Astrocyte (in vitro differentiated cells and primary cell): ENCODE measurements around the gene ASPSCR1. TPM values are rescaled to one million over a fixed set of nuclear protein-coding genes. Genes with fewer than 3 reads are reported as not detected.

ENCODE experiments used
- DNase-seq: peaks from one replicate; pipeline ENCODE4 v3.0.0-alpha.2; 2010; ENCODE audit warnings: low read depth
- FAIRE-seq: peaks from 2 replicates; lab custom pipeline; 2011; peaks lifted over from hg19 to GRCh38; lab: Jason Lieb, UNC
- H2AFZ ChIP-seq: 2 replicates; pipeline ENCODE4 v1.6.0; 2012; ENCODE audit warnings: low read depth, low read length, inconsistent platforms
- H3K27ac ChIP-seq: 2 replicates; pipeline ENCODE4 v1.5.1; 2011; ENCODE audit warnings: low read depth, low read length, inconsistent platforms
- H3K27me3 ChIP-seq: 2 replicates; pipeline ENCODE4 v1.6.0; 2011; ENCODE audit warnings: low read length, inconsistent platforms; ENCODE audit not compliant: insufficient read depth
- H3K36me3 ChIP-seq: 2 replicates; pipeline ENCODE4 v1.5.1; 2011; ENCODE audit warnings: low read length, inconsistent platforms; ENCODE audit not compliant: insufficient read depth
- H3K4me1 ChIP-seq: 2 replicates; pipeline ENCODE4 v1.5.1; 2011; ENCODE audit warnings: low read length, inconsistent platforms; ENCODE audit not compliant: insufficient read depth
- H3K4me2 ChIP-seq: 2 replicates; pipeline ENCODE4 v1.6.0; 2012; ENCODE audit warnings: low read length, inconsistent platforms
- H3K4me3 ChIP-seq: 2 replicates; pipeline ENCODE4 v1.5.1; 2011; ENCODE audit warnings: low read depth, mild to moderate bottlenecking, low read length, inconsistent platforms; ENCODE audit not compliant: insufficient read depth
- H3K79me2 ChIP-seq: 2 replicates; pipeline ENCODE4 v1.6.0; 2012; ENCODE audit warnings: mild to moderate bottlenecking, low read length, inconsistent platforms; ENCODE audit not compliant: insufficient read depth
- H3K9ac ChIP-seq: 2 replicates; pipeline ENCODE4 v1.6.0; 2012; ENCODE audit warnings: mild to moderate bottlenecking, low read length, inconsistent platforms
- H3K9me3 ChIP-seq: 2 replicates; pipeline ENCODE4 v1.5.1; 2012; ENCODE audit warnings: low read depth, mild to moderate bottlenecking, low read length, inconsistent platforms; ENCODE audit not compliant: insufficient read depth
- H4K20me1 ChIP-seq: 2 replicates; pipeline ENCODE4 v1.6.0; 2012; ENCODE audit warnings: low read length, inconsistent platforms; ENCODE audit not compliant: insufficient read depth
- H3K27ac Mint-ChIP-seq: one replicate; pipeline ENCODE4 v1.8.0; 2021; ENCODE audit warnings: mild to moderate bottlenecking, mixed read lengths; ENCODE audit not compliant: unreplicated experiment
- H3K27me3 Mint-ChIP-seq: one replicate; pipeline ENCODE4 v1.8.0; 2021; ENCODE audit warnings: low read depth, mixed read lengths; ENCODE audit not compliant: unreplicated experiment
- H3K36me3 Mint-ChIP-seq: one replicate; pipeline ENCODE4 v1.8.0; 2021; ENCODE audit warnings: low read depth, mixed read lengths; ENCODE audit not compliant: unreplicated experiment
- H3K4me1 Mint-ChIP-seq: one replicate; pipeline ENCODE4 v1.8.0; 2021; ENCODE audit warnings: low read depth, mixed read lengths; ENCODE audit not compliant: unreplicated experiment
- H3K4me3 Mint-ChIP-seq: one replicate; pipeline ENCODE4 v1.8.0; 2021; ENCODE audit warnings: mild to moderate bottlenecking, moderate library complexity, mixed read lengths; ENCODE audit not compliant: unreplicated experiment
- H3K9me3 Mint-ChIP-seq: one replicate; pipeline ENCODE4 v1.8.0; 2021; ENCODE audit warnings: mild to moderate bottlenecking, mixed read lengths; ENCODE audit not compliant: unreplicated experiment
- CTCF ChIP-seq: IDR thresholded peaks from 2 replicates; pipeline ENCODE4 v1.5.1; 2011; ENCODE audit warnings: low read depth, mild to moderate bottlenecking, inconsistent platforms, low read length, moderate library complexity; ENCODE audit not compliant: insufficient read depth
- EZH2 ChIP-seq: IDR thresholded peaks from 2 replicates; pipeline ENCODE4 v1.6.1; 2012; ENCODE audit warnings: mild to moderate bottlenecking, low read length, inconsistent platforms; ENCODE audit not compliant: insufficient read depth
- total RNA-seq: library from RNA; stranded (reverse); gene quantifications from 2 replicates; pipeline ENCODE4 v1.2.1, GENCODE V29; 2021

Gene ASPSCR1
- total RNA-seq, 1 donor from 2014 or later = 25.5 TPM

- no peaks in the 10 kb centered on the region for H3K36me3 Mint-ChIP-seq
- no peak for FAIRE-seq
Observed at GRCh38 chr17:82008941-82009405, 31.5 kb downstream of the ASPSCR1 start.

GRCh38 chr17:82009413-82009812 lies 32.0 kb downstream of the ASPSCR1 start:
- no peaks in the 10 kb centered on the region for H3K79me2 ChIP-seq
- DNase-seq (no peak), FAIRE-seq (no peak)
- Mint-ChIP-seq H3K9me3 (no peaks in the 10 kb centered on the region), H3K27ac (no peak overlapping the region), H3K27me3 (no peaks in the 10 kb centered on the region), H3K4me1 (peaks cover 6% of the 10 kb centered on the region), H3K36me3 (no peaks in the 10 kb centered on the region), H3K4me3 (no peak overlapping the region)
- no peaks in the 10 kb centered on the region for H3K9me3 ChIP-seq
- no peak overlapping the region for H3K4me3 ChIP-seq
- no peaks in the 10 kb centered on the region for H3K36me3 ChIP-seq
- peaks cover 25% of the 10 kb centered on the region for H3K4me1 ChIP-seq
- peaks cover 6% of the 10 kb centered on the region for H4K20me1 ChIP-seq
- H3K4me2 ChIP-seq = no peak overlapping the region
- H3K27me3 ChIP-seq = no peaks in the 10 kb centered on the region
- H2AFZ ChIP-seq = no peak overlapping the region
- TF ChIP-seq CTCF = no peak
- TF ChIP-seq EZH2 = no peak
- H3K27ac ChIP-seq = no peak overlapping the region
- H3K9ac ChIP-seq = no peak overlapping the region

More at GRCh38 chr17:82008941-82009405, 31.5 kb downstream of the ASPSCR1 start:
- Mint-ChIP-seq H3K27ac (no peak overlapping the region), H3K4me1 (peaks cover 6% of the 10 kb centered on the region), H3K4me3 (no peak overlapping the region), H3K9me3 (no peaks in the 10 kb centered on the region), H3K27me3 (no peaks in the 10 kb centered on the region)
- H3K4me2 ChIP-seq = no peak overlapping the region
- DNase-seq = no peak
- no peaks in the 10 kb centered on the region for H3K27me3 ChIP-seq
- no peaks in the 10 kb centered on the region for H3K79me2 ChIP-seq
- H3K9me3 ChIP-seq = no peaks in the 10 kb centered on the region
- H4K20me1 ChIP-seq = peaks cover 6% of the 10 kb centered on the region
- TF ChIP-seq CTCF = no peak
- TF ChIP-seq EZH2 = no peak
- H3K9ac ChIP-seq = no peak overlapping the region
- H2AFZ ChIP-seq = no peak overlapping the region
- H3K36me3 ChIP-seq = no peaks in the 10 kb centered on the region
- H3K4me3 ChIP-seq = no peak overlapping the region
- no peak overlapping the region for H3K27ac ChIP-seq
- H3K4me1 ChIP-seq = peaks cover 29% of the 10 kb centered on the region

- H3K79me2 ChIP-seq = no peaks in the 10 kb centered on the region
- H3K4me3 Mint-ChIP-seq = no peak overlapping the region
- H3K27ac Mint-ChIP-seq = no peak overlapping the region
- H3K4me1 Mint-ChIP-seq = peaks cover 5% of the 10 kb centered on the region
- no peaks in the 10 kb centered on the region for H3K9me3 ChIP-seq
- no peak overlapping the region for H3K4me2 ChIP-seq
- no peak overlapping the region for H2AFZ ChIP-seq
- peaks cover 21% of the 10 kb centered on the region for H3K4me1 ChIP-seq
- no peak overlapping the region for H3K4me3 ChIP-seq
- no peak for TF ChIP-seq EZH2
- TF ChIP-seq CTCF = no peak
- no peak overlapping the region for H3K27ac ChIP-seq
- peaks cover 5% of the 10 kb centered on the region for H4K20me1 ChIP-seq
- H3K9me3 Mint-ChIP-seq = no peaks in the 10 kb centered on the region
- no peaks in the 10 kb centered on the region for H3K27me3 ChIP-seq
- no peaks in the 10 kb centered on the region for H3K36me3 Mint-ChIP-seq
- no peaks in the 10 kb centered on the region for H3K36me3 ChIP-seq
- H3K9ac ChIP-seq = no peak overlapping the region
- no peaks in the 10 kb centered on the region for H3K27me3 Mint-ChIP-seq
- no peak for FAIRE-seq
- DNase-seq = no peak
Observed at GRCh38 chr17:82010575-82011525, 33.4 kb downstream of the ASPSCR1 start.
